ENCODE data around the gene MMP21.

MMP21 gene

DNA sequence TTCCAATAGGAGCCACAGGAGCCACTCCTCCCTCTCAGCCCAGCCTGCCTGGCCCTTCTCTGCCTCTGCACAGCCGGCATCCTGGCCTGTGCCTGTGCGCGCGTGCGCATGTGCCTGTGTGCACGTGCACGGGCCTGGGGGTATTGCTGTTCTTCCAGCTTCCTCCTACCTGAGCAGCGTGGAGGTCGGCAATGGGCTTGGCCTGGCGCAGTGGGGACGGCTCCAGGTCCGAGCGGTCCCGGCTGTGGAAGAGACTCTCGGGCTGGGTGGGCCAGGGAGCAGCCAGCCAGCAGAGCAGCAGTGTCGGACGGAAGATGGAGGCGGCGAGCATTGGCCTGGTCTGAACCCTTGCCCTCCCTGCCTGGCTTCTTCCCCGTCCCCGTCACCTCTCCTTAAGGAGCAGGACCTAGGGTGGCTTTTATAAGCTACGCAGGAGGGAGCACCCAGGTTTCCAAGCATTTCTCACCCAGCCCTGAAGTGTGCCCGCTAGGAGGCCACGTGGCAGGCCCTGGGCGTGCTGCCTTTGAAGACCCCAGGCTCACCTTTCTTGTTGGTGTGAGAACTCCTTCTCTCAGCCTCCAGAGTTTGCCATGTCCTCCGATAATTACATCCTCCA lies at the start of gene MMP21:
MMP21 (minus strand) TSS at position 331 of the 616 bp plus-strand sequence; CDS start at position 331, 0 bp downstream.
- DNase-seq, result no peak

DNA sequence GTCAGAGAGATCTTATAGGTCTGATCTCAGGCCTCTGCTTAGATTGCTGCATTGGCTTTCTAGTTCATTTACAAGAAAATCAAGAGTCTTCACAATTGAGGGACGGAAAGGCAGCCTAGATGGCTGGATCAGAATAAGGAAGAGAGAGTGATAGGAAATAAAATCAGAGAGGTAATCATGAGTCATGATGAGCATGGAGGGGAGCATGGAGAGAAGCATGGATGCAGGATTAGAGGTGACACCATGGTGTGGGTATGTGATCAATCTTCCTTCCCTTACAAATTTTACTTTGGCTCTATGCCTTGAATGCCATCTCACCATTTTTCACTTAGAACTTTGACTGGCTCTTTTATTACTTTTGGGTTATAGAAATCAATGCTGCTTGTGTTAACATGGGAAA lies 49.1 kb upstream of the MMP21 start:
- peak; percentile 41 for DNase-seq

- peak; percentile 61 for DNase-seq
Measured at GRCh38 chr10:125823663-125824251, 48.1 kb upstream of the MMP21 start.

DNA sequence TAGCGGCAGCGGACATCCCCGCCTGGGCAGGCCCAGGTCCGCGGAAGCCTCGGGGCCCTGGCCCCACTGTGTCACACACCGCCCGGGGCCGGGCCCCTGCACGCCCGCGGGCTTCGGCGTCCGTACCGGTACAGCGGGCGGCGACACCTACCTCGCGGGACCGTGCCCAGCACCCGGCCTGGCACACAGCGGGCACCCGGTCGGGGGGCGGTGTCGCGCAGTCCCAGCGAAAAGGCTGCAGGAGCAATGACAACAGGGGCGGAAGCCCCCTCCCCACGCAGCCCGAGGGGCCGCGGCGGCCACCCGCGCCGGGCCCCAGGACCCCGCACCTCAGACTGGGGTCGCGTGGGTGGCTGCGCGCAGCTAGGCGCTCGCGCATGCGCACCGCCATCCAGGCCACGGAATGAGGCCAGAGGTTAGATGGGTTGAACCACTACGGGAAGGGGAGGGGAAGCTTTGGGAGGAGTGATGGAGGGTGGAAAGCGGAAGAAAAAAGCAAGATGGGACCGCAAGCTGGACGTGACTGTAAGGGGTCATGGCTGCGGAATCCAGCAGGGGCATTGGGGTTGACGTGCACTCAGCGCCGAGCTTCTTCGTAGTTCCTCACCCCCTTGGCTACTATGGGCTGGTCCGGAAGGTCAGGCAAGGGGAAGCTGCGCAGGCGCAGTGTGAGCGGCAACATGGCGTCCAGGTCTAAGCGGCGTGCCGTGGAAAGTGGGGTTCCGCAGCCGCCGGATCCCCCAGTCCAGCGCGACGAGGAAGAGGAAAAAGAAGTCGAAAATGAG lies 47.4 kb upstream of the MMP21 start, which contains the start of the genes BCCIP and UROS:
BCCIP (plus strand) TSS at position 669 of the 785 bp plus-strand sequence; CDS start at position 681, 12 bp downstream.
UROS (minus strand) TSS at position 381 of the 785 bp plus-strand sequence. CDS start 6,759 bp downstream, outside the sequence.
- peak; percentile 98 for DNase-seq

- peak; percentile 74 for DNase-seq
Measured at GRCh38 chr10:125820701-125821100, 45.1 kb upstream of the MMP21 start.

DNA sequence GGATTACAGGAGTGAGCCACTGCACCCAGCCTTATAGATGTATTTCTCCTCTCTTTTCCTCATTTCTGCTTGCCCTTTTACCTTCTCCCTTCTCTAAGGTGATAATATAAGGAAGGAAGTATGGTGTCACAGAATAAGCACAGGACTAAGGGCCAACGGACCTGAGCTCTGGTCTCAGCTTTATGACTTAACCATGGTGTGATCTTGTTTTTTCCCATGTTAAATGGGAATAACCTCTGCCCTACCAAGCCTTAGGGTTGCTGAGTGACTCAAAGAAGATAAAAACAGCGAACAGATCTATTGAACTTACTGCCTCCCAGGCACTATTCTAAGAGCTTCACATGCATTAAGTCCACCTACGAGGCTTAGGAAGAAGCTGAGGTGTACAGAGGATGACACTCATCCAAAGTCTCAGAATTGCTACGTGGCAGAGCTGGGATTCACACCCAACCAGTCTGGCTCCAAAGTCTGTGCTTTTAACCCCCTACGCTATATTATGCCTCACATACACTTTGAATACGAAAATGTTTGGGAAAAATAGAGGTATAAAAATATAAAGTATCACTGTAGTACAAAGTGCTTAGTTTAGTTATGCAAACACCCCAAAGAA lies 41.8 kb upstream of the MMP21 start:
- DNase-seq, result peak; percentile 44

GRCh38 chr10:125816548-125816947 lies 40.9 kb upstream of the MMP21 start:
- peak; percentile 96 for DNase-seq

GRCh38 chr10:125815764-125816163 lies 40.1 kb upstream of the MMP21 start:
- DNase-seq, result no peak

DNA sequence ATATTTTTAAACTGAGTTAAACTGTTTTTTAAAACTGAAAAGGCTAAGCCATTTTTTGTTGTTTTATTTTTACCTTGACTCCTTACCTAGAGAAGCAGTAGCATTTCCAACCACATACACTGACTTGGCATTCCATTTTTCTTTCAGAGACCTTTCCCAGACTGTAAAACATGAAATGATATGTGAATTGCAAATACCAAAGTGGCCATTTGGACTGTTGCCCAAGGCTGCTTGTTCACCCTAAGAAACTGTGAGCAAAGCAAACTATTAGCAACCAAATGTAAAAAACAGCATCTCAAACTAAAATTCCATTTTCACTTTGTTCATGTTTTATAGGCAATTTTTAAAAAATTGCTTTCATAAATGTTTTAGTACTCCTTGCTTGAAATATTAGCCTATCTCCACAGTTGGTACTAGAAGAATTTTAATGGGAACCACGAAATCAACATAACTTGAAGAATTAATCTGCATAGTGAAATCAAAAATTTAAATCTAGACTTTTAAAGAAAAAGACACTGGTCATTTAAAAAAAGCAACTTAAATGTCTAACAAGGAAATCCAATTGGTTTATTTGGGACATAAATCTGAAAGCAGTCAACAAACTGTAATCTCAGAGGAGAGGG lies 36.6 kb upstream of the MMP21 start:
- DNase-seq, result no peak

DNA sequence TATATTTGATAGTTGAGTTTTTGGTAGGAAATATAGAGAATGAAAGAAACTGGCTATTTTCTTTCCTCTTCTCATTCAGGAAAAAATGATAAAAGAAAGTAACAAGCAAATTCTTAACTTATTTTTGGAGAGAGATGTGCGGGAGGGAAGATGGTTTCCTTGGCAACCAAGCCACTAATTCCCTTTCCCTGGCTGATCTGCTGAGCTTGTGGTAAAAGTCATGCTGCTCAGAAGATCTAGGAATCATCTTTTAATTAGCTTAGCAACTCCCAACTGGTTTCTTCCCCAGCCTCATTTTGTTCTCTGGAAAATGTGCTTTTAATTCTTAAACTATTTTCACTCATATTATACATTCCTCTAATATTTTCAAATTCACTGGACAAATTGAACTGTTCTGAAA lies 35.6 kb upstream of the MMP21 start:
- DNase-seq, result no peak

GRCh38 chr10:125808047-125808446 lies 32.4 kb upstream of the MMP21 start:
- no peak for DNase-seq

GRCh38 chr10:125802739-125803138 lies 27.1 kb upstream of the MMP21 start:
- no peak for DNase-seq

DNA sequence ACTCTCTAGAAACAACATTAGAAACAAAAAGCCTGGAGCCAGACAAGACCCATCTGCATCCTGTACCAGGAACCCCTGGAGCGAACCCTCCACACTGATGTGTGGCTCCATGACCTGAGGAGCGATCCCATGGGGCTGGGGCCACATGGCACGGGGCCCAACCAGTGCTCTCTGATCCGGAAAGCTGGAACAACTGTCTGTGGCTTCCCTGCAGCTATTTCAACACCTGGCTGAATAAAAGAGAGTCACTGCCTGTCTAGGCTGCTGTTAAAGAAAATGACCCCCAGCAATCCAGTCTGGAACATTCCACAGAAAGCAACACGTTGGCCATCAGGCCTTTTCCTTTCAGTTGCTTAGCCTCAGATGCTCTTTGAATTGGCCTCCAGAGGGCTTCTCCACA lies 26.5 kb upstream of the MMP21 start:
- DNase-seq, result no peak

- no peak for DNase-seq
Measured at GRCh38 chr10:125801574-125801973, 26.0 kb upstream of the MMP21 start.

DNA sequence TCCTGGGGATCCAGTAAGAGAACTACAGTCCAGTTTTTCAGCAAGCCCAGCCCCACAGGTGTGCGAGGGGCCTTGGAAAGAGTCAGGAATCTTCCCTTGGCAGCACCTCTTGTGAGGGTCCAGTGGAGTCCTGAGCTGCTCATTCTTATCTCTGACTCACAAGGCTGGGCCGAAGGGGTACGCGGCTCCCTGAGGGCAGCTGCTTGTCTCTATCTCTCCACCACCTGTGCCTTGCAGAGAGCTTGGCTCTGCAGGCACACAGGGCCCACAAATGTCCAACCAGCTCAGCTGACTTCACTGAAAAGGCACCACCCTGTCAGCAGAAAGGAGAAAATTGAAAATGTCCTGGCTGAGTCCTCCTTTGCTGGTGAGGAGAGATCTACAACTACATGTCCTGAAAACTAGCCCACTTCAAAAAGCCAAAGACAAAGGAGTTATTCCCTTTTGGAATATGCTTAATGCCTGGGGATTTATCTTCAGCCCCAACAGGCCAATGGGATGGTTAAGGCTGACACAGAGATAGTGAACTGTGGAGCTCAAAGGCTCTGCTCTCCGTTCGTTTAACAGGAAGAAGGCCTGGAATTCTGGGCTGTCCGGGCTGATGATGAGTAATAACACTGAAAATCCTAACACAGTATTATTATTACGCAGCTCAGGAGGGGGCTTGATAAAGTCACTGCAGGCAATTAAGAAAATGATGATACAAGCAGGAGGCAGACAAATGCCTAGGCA lies 24.0 kb upstream of the MMP21 start:
- DNase-seq, result peak; percentile 13

DNA sequence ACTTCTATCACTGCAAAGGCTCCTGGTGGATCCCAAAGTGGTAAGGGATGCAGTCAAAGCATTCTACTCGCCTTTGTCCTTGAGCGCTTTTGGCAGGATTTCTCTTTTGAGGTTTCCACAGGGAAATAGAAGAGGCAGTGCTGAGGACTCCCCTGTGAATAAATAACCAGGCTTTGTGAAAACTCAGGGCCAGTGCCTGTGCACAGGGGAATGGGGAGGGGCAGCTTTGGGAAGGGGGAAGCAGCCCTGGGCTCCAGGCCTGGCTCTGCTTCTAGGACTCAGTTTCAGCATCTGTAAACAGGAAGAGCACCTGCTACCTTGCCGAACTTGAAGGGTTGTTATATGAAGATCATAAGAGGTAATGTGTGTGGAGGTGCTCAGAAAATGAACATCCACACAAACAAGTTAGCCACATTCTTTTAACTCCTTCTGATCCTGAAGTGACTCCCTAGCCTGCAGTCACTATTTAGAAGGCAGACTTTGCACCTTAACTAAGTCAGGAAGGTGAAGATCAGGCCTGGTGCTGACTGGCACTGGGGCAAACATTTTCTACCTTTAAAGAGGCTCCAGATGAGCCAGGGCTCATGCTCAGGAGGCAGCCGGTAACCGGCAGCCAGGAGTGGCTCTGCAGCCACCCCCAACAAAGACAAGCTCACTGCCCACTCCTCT lies 22.5 kb upstream of the MMP21 start:
- DNase-seq, result no peak

DNA sequence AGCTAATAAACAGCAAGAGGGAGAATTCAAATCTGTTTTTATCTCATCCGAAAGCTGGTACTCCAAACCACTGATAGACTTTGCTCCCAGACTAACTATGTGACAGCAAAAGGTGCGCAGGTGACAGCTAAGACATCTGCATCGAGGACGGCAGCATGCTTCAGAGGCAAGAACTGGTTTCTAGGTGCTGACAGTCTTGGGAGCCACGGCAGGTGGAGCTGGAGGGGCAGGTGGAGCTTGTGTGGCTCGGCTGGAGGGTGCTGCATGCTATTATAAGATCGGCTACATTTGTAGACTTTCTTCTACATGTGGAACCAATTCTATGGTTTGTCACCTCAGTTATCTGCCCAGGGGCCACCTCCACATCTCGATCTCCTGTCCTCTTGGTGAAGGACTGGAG lies 21.8 kb upstream of the MMP21 start:
- no peak for DNase-seq

- no peak for DNase-seq
Measured at GRCh38 chr10:125795637-125796190, 20.1 kb upstream of the MMP21 start.

DNA sequence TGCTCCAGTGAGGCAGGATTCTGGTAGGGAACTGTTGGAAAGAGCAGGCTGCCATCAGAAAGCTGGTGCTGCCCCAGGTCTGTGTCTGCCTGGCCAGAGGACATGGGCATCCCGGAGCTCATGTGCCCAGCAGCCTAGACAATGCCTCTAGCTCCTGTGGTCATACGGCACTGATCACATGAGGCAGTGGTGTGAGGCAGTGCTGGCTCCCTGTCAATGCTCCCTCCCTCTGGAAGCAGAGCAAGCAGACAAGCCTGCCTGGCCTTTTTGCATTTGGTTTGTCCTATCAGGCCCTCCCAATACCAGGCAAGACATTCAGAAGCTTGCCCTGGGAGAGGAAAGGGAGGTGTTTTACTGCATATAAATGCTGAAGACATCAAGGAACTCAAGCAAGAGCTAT lies 19.5 kb upstream of the MMP21 start:
- DNase-seq, result no peak

- DNase-seq, result no peak
Measured at GRCh38 chr10:125792342-125793300, 17.0 kb upstream of the MMP21 start.
